ENCODE measurements around the gene FRMD4A.

Gene FRMD4A

DNA sequence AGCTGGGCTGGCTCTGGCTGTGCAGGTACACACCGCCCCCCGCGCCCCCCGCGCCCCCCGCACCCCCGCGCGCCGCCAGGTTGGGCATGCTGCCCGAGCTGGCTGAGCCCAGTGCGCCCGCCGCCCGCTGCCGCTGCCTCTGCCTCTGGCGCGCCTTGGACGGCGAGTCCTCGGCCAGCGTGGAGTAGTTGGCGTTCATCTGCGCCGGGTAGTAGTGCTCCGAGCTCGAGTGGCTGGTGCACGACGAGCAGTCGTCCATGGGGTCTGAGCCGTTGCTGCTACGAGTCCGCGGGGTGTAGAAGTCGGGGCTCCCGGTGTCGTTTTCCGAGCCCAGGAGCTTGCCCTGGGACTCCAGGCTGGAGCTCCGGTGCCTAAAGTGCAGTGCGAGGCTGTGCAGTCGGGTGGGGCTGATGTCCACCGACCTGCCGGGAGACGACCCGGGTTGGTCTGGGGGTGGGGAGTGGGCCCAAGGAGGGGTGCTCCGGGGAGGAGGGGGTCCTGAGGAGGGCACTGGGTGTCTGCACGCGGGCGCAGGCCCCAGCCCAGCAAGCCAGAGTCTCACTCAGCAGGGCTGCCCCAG is 673.5 kb downstream of the FRMD4A start:
- DNase-seq, result no peak

DNA sequence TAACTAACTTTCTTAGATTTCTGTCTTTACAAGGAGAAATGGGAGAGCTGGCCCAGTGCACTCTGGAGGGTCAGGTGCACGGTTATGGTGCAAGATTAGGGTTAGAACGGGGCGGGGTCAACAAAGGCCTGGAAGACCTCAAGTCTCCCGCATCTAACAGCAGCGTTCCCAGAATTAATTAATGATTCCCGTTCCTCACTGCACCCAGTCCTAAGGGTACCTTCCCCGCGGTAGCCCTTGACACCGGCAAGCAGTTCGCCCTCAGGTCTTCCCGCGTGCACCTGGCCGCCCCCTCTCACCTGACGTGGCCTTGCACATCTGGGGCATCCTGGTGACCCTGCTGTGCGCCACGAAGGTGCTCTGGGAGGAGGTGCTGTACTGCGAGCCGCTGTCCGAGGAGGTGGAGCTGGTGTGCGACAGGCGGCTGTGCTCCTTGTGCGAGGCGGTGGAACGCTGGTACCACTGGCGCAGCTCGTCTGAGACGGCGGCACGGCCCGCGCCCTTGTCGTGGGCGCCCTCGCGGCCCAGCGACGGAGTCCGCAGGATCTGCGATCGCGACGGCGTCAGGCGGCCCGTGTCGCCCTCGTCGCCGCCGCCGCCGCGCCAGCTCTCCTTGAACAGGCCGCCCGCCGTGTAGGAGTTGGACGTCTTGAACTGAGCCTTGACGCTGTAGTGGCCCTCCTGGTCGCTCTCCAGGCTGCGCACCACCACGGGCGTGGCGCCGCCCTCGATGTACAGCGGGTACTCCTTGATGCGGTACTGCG is 674.2 kb downstream of the FRMD4A start:
- DNase-seq, result no peak

DNA sequence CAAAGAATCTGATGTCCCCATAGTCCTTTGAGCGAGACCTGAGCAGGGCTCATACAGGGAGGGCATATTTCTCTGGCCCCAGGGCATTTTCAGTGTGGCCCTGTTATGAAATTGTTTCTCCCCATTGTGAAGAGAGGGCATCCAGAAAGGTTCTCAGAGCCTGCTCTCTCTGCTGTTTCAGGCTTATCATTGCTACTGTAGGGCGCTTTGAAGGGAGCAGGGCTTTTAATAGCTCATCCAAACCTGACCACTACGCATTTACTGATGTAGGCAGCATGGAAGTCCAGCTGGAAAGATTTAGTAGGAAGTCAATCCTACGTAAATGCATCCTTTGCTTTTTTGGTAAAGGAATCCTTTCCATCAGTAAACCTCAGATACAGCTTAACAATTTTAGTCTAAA is 675.9 kb downstream of the FRMD4A start:
- DNase-seq, result no peak

DNA sequence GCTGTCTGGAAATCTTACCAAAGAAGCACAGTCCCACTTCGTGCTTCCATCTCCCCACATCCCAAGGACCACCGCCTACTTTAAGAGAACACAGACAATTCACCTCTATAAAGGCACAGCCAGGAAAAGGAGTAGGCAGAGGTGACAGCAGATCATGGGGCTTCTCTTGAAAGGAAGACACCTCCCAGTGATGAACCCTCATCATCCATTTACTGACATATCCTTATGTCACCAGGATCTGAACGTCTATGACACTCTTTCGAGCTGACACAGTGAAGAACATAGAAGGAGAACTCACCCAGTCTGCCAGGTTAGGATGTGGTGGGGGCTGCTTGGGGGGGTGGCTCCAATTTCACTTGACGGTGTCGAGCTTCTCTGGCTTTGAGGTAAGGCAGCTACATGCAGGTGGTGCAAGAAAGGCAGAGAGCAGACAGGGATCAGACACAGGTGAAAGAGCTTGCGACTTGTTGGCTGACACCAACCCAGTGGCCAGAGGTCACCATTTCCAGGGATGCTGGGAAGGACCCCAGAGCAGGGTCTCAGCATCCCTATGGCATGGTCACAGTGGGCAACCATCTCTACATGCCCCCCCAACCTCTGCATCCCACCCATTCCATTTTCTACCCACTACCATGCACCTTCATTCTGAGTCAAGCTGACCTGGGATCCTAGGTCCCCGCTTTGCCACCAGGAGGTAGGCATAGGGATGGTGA is 676.5 kb downstream of the FRMD4A start:
- no peak for DNase-seq

DNA sequence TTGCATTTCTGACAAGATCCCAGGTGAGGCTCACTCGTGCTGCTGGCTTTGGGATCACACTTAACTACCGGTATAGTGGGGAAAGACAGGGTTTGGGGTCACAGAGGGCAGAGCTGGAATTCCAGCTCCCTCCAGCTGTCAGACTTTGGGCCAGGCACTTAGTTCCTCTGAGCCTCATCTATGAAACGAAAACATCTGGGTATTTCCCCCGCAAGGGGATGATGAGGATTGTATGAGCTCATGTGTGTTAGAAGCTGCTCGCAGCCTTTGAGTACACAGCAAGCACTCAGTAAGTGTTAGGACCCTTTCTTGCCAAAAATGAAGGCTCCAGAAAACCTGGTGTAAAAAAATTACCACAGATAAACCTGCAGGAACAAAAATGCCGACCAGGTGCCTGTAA is 677.9 kb downstream of the FRMD4A start:
- DNase-seq, result no peak

DNA sequence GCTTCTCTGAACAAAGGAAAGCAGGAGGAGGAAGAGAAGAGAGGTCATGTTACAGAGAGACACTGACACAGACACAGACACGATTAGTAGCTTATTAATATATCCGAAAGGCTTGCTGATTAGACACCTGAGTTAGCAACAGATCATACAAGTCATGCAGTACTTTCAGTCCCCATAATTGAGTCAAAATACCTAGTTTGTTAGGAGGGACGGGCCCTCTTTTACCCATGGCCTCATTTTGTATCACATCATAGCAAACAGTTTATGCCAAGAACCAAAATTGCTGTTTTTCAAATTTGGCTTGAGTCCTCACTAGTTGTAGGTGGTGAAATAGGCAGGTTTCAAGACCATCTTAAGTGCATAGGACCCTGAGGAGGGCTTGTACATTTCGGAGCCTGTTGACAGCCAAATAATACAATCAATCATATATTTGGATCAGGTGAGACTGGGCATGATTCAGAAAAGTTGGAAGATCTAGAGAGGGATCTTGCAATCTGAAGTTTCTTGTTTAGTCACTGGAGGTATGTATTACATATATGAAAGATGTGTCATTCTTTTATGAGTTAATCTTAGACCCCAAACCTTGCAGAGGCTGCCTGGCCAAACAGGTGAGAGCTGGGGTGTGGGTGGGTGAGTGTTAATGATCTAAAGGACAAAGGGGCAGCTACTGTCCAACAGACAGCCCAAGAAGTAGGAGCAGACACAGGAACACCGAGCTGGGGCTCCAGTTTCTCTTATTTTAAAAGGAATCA is 678.6 kb downstream of the FRMD4A start:
- DNase-seq, result no peak

DNA sequence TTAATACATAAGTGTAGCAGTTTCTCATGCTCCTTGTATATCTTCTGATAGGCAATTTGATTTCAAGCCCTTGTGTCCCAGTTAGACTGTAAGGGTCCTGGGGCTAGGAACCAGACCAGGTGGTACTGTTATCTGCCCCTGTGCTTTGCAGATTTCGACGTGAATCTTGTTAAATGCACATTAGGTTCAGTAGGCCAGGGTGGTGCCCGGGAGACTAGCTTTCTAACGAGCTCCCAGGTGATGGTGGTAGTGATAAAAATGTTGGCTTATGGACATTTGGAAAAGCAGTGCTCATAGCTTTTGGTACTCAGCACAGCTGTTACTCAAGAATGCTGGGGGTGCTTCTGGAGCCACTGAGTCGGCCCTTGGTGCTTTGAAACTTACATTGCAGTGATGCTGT is 679.8 kb downstream of the FRMD4A start:
- DNase-seq, result no peak

DNA sequence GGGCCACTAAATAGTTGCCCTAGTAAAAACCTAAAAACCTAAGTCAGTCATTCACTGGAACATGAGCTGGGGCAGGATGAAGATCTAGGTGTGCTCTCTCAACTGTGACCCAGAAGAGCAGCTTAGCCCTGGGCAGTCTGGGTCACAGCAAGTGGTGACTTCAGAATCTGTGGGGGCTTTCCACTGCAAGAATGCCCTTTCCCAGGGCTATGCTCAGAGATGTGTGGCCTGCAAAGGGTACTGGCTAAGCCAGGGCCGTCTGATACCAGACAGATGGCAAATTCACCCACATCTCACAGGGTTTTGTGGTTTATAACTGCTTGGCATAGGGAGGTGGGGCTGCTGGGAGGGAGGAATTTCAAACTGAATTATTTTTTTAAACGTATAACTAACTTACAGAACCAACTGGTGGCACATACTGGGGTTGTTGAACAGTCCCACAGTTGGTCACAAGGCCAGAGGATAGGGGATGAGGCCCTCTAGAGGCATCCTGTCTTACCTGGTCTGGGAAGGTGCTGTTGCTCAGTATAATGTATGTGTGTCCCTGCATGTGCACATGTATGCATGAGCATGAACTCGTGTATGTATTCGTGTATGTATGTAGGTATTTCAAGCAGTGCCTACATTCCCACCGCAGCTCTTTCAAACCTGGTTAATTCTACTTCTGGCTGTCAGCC is 680.7 kb downstream of the FRMD4A start:
- no peak for DNase-seq

DNA sequence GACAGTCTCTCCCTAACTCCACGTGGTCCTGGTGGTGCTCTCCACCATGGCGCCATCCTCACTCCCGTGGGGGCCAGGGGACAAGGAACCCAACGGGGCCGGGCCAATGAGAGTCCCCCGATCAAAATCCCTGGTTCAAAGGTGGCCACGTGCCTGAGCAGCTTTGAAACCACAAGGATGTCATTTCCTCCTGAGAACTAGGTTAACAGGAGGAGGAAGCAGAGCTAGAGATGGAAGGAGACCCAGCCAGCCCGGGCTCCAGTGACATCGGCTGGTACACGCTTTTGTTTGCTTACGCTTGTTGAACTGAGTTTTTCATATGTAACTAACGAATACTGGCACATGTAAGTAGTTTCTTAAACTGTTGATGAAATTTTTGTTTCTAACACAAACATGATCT is 682.3 kb downstream of the FRMD4A start:
- no peak for DNase-seq

DNA sequence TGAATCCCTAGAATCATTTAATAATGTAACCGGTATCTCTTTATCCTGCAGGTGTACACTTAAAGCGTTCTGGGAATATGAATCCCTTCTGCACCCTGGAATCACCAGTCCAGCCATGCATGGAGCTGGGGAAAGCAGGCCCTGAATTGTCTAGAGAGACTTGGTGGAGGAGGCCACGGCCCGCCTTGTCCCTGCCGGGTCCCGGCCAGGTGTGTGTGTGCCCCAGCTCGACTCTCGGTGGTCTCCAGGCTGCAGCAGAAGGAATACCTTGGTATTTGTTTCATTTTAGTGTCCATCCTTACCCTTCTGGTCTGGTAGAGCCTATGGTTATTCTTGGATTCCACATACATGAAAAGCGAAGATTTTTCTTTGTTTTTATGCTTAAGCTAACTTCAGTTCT is 685.9 kb downstream of the FRMD4A start:
- DNase-seq, result no peak

DNA sequence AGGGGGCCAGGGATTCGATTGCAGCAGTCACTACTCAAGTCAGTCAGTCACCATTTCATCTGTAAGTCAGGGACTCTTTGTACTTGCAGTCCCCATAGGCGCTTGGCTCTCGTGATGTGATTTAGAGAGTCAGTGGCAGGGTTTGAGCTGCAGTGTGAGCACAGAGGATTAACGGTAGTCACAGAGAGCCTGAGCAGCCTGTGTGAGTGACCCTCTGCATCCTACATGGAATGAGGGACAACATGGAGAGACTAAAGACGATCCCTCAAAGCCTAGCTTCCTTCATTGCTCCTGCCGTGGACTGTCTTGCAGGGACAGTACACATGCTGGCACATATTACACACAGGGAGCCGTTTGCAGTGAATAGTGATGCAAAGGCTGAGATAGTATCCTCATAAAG is 687.7 kb downstream of the FRMD4A start:
- DNase-seq, result no peak

DNA sequence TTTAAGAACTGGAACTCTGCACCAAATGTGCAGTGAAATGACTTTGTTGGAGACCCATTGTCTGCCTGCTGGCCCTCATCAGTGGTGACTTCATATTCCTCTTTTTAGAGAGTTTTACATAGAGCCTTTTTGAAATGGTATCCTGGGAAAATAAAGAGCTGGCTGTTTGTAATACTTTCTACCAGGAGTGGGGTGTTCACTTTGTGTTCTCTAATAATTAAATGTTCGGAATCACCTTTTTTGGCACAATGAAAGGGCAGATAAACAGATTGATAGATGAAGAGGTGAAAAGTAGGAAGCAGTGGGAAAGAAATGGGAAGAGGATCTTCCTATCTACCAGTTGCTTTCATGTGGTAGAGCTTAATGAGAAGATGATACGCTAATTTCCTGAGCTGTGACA is 688.4 kb downstream of the FRMD4A start:
- no peak for DNase-seq

DNA sequence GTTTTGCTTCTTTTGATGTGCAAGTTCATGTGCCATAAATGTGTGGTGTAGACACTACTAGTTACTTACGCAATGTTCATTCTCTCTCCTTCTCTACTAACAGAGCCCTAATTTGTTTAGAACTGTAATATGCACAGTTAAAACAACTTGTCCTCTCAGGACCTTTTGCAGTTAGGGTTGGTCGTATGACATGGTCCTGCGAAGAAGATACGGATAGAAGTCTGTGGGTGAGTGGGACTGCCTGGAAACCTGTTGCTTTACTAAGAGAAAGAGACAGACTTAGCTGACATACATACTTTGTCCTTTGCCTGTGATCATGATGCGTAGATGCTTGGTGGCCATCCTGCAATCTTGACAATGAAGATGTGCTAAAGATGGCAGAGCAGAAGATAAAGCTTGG is 692.8 kb downstream of the FRMD4A start:
- DNase-seq, result no peak

DNA sequence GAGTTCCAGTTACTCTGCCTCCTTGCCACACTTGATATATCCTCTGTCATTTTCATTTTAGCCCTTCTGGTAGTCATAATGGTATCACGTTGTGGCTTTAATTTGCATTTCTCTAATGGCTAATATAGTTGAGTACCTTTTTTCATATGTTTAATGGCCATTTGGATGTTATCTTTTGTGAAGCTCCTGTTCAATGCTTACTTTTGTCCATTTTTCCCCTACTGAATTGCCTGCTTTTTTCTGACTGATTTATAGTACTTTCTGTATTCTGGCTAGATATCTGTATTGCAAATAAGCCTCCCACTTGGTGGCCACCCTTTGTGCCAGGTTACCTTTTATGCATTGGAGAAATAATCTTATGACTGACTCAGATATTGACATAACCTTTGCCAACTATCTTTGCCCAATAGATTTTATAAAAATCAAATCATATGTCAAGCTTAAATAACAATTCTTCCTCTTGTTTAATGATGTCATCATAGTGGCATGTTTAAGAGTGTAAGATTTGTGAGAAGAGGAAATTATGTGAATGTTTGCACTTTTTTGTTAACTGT is 693.3 kb downstream of the FRMD4A start:
- DNase-seq, result no peak

DNA sequence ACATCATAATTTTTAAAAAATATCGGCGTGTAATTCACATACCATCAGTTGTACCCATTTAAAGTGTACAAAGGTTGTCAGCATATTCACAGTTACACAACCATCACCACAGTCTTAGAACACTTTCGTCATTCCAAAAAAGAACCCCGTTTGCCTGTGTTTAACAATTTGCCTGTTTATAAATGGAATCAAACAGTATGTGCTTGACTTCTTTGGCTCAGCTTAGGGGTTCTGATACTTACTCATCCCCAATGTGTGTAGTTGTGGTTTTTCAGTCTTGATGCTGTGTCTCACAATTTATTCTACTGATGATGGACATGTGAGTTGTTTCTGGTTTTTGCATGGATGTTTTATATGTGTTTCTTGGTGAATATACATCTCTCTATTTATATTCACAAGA is 693.9 kb downstream of the FRMD4A start:
- DNase-seq, result no peak

DNA sequence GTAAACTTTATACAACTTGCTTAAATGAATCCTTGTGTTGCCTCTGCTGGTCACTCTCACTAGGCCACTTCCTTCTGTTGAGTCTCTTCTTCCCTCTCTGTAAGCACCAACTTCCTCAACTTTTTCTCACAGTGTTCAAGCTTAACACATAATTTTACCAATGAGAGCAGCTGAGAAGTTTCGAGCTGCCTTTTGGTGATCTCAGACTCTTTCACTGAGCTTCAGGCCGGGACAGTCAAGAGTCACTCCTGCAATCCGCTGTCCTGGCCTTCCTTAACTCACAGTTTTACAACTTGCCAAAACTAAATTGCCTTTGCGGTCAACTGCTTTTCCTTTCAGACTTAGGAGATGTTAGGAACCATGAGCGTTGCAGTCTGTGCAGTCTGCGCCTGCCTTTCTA is 696.5 kb downstream of the FRMD4A start:
- DNase-seq, result no peak

DNA sequence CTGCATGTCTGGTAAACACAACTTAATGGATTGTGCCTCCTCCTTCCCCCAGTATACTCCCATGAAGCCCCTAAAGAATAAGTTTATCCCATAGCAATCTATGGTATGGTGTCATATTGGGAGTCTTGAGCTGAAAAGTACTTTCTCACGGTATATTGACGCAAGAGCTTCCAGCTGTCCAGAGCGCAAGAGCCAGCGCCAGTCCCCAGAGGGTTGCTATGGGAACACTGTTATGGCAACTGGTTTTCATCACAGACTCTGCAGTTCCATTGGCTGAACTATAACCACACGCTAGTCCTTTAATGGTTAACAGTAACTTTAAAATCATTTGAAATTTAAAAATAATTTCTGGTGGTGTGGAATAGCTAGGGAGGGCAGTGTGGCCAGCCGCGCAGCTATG is 697.0 kb downstream of the FRMD4A start:
- DNase-seq, result no peak

DNA sequence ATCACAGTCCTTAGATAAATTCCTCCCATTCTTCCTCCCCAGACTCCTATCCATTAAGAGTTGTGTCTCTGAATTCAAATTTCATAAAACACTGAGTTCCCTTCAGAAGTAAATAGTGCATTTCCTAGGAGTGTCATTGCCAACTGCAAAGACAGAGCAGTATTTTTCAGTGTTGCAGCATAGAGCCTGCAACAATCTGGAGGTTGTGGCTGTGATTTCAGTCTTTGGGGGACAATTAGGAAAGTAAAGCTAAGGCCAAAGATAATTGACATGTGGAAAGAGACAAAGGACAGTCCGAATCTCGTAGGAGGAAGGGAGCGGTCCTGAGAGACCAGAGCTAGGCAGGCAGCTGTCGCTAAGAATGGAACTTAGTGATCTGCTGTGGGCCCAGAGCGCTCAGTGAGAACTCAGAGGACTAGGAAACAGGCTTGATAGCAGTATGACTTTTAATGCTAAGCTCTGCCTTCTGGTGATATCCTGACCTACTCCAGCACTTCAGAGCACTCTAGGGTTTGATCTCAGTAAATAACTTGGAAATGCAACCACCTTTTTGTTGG is 697.8 kb downstream of the FRMD4A start:
- no peak for DNase-seq

DNA sequence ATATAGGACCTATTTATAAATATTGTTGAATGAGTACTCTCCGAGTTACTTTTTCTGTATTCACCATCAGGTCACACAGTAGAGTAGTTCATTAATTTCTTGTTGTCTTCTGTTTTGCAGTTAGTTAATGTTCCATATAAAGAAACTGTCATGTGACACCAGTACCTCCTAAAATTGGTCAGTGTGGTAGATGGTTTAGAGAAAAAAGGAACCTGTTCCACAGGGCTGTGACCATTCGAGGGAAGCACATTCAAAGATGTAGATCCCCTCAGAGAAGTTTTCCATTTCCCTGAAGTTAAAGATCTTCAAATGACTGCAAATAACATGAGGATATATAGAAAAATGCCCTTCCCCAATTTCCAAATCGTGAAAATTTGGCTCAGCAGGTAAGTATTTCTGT is 698.3 kb downstream of the FRMD4A start:
- no peak for DNase-seq

DNA sequence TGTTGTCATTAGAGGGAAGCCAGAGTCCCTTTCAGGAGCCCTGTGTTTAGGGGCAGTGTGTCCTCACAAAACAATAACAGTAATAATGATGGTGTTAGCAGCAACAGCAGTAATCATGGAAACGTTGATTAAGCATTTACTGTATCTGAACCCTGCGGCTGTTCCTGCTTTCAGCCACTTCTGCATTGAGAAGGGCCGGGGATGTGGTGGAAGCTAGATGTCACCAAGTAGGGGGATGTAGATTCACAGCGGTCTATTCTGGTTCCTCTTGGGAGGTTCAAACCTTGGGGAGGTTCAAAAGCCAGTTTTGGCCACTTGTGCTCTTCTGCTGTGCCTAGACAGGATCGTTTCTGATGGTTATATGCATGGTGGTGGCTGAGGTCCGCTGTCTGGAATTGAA is 699.1 kb downstream of the FRMD4A start:
- DNase-seq, result no peak

DNA sequence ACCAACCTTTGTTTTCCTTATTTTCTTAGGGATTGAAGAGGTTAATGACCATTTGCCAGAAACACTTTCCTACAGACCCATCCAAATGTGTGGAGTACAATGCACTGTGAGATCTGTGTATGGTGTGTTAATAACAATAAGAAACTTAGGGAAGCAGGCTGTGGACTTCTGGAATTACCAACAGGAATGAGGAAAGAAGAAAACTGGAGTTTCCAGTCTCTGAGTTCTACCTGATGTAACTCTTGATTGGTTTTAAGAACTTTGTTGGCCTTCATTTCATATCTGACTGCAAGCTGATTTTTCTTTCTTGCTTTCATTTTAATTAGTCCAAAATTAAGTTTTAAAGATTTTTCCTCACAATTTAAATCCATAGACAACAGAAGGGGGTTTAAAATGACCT is 700.5 kb downstream of the FRMD4A start:
- no peak for DNase-seq

DNA sequence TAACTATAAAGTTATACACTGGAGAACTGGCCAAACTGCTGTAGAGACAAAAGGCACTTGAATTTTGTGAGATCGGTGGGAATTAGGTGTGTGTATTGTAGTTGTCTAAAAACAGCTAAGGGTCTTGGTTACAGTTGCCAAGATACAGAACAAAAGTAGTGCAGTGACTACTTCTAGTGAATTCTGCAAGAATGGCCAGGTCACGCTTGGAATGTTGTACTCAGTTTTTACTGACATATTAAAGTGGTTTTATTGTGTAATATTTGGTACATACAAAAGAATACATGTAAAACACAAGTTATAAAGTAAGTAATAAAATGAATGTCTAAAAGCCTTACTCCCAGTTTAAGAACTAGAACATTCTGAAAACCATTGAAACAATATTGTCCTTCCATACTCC is 701.6 kb downstream of the FRMD4A start:
- DNase-seq, result no peak

Measured in NCI-H1436 (cell line).